Brain microvascular endothelial cell (primary cell): Measurements from ENCODE around the gene AKAP8.

ENCODE experiments used
- DNase-seq: peaks from one replicate; pipeline ENCODE4 v3.0.0-alpha.2; 2020
- H3K27ac ChIP-seq: fragments of 250-450 bp; sonication (Bioruptor Pico); 2 replicates; pipeline ENCODE4 v1.5.1; 2020; ENCODE audit warnings: mild to moderate bottlenecking, moderate library complexity
- H3K27me3 ChIP-seq: fragments of 250-450 bp; sonication (Bioruptor Pico); replicated peaks from 2 replicates; pipeline ENCODE4 v1.5.1; 2020; ENCODE audit warnings: mild to moderate bottlenecking
- H3K36me3 ChIP-seq: fragments of 250-450 bp; sonication (Bioruptor Pico); replicated peaks from 2 replicates; pipeline ENCODE4 v1.5.1; 2020; ENCODE audit warnings: mild to moderate bottlenecking
- H3K4me3 ChIP-seq: 2 replicates; pipeline ENCODE4 v1.5.1; 2011; ENCODE audit warnings: low read depth, mild to moderate bottlenecking, control low read depth, low read length, moderate library complexity
- CTCF ChIP-seq: IDR thresholded peaks from 2 replicates; pipeline ENCODE4 v1.5.1; 2011; ENCODE audit warnings: low read depth, mild to moderate bottlenecking, moderate library complexity, low read length, control low read depth, inconsistent platforms; ENCODE audit errors: missing control alignments
- in situ Hi-C: cut with HindIII; loops from 2 replicates; pipeline ENCODE4 v1.10.0; 2017; ENCODE audit warnings: low sequenced_read_pairs, low pct_ligation_motif_present

AKAP8 gene

GRCh38 chr19:15318241-15318691 is 61.3 kb downstream of the AKAP8 start:
- Histone ChIP-seq H3K27ac (peak overlapping the region; percentile 55), H3K36me3 (no peaks in the 10 kb centered on the region), H3K27me3 (no peaks in the 10 kb centered on the region), H3K4me3 (no peak overlapping the region)
- in situ Hi-C loops: no loop called here
- DNase-seq: no peak
- TF ChIP-seq CTCF: no peak

GRCh38 chr19:15317392-15318071 is 62.1 kb downstream of the AKAP8 start:
- H3K4me3 ChIP-seq: no peak overlapping the region
- no peaks in the 10 kb centered on the region for H3K36me3 ChIP-seq
- peak overlapping the region; percentile 59 for H3K27ac ChIP-seq
- in situ Hi-C loops: no loop called here
- no peak for TF ChIP-seq CTCF
- peak; percentile 72 for DNase-seq
- H3K27me3 ChIP-seq: no peaks in the 10 kb centered on the region

GRCh38 chr19:15316498-15316897 is 63.1 kb downstream of the AKAP8 start:
- no peak overlapping the region for H3K4me3 ChIP-seq
- H3K36me3 ChIP-seq: no peaks in the 10 kb centered on the region
- no peak for DNase-seq
- in situ Hi-C loops: no loop called here
- peak overlapping the region; percentile 59 for H3K27ac ChIP-seq
- no peak for TF ChIP-seq CTCF
- no peaks in the 10 kb centered on the region for H3K27me3 ChIP-seq

- H3K36me3 ChIP-seq: no peaks in the 10 kb centered on the region
- no peaks in the 10 kb centered on the region for H3K27me3 ChIP-seq
- DNase-seq: no peak
- H3K27ac ChIP-seq: no peak overlapping the region
- in situ Hi-C loops: no loop called here
- TF ChIP-seq CTCF: no peak
- H3K4me3 ChIP-seq: no peak overlapping the region
These were observed 64.5 kb downstream of the AKAP8 start for GRCh38 chr19:15315101-15315500.

- Histone ChIP-seq H3K36me3 (no peaks in the 10 kb centered on the region), H3K27ac (no peak overlapping the region), H3K27me3 (no peaks in the 10 kb centered on the region), H3K4me3 (no peak overlapping the region)
- in situ Hi-C loops: no loop called here
- TF ChIP-seq CTCF: no peak
- DNase-seq: no peak
These were observed 65.8 kb downstream of the AKAP8 start for GRCh38 chr19:15313649-15314279.
